Liver (tissue), 3 donors: Measurements from ENCODE around the gene C3.

Source experiments
- CTCF ChIP-seq: fragments of 150-350 bp; IDR thresholded peaks from 2 replicates; pipeline ENCODE4 v1.5.1; 2017; ENCODE audit warnings: improper control_type of control experiment, low read depth, low read length; ENCODE audit not compliant: missing input control
- EGR1 ChIP-seq, 2 donors: IDR thresholded peaks; 2 replicates each; pipeline ENCODE4 v1.6.1; 2016 to 2018; ENCODE audit warnings: antibody characterized with exemption in 2 of 2, low read depth in 2 of 2
- GABPA ChIP-seq, 2 donors: IDR thresholded peaks in 1 of 2; conservative IDR thresholded peaks in 1 of 2; 2 replicates each; pipeline ENCODE4 v1.6.1; 2016; ENCODE audit warnings: antibody characterized with exemption in 2 of 2, mild to moderate bottlenecking in 1 of 2, moderate library complexity in 1 of 2
- MAX ChIP-seq: IDR thresholded peaks from 2 replicates; pipeline ENCODE4 v1.6.1; 2016; ENCODE audit warnings: antibody characterized with exemption
- donor health status: healthy.
- donor health status: healthy.

GRCh38 chr19:6766357-6767080 is 46.1 kb upstream of the C3 start:
- TF ChIP-seq MAX (no peak), EGR1 (IDR thresholded peaks at IDR 0.05; ENCODE audit: low read depth in 2 of 2) (no peak), CTCF (no peak), GABPA (IDR thresholded peaks at IDR 0.05 in 1 of 2, conservative IDR thresholded peaks at IDR 0.05 in 1 of 2) (no peak)
